GM12875 (cell line): Measurements from ENCODE around the gene MGAT4B.

Source experiments
- H3K4me3 ChIP-seq: one replicate; pipeline ENCODE4 v1.5.1; 2011; ENCODE audit warnings: low read depth, low read length, control low read depth
- CTCF ChIP-seq: IDR thresholded peaks from 2 replicates; pipeline ENCODE4 v1.5.1; 2011; ENCODE audit warnings: low read depth, mild to moderate bottlenecking, control low read depth, inconsistent platforms, low read length, moderate library complexity, borderline replicate concordance; ENCODE audit not compliant: insufficient read depth

Gene MGAT4B

GRCh38 chr5:179778591-179778990 is 28.1 kb downstream of the MGAT4B start:
- TF ChIP-seq CTCF = no peak
- H3K4me3 ChIP-seq = no peak overlapping the region

- no peak overlapping the region for H3K4me3 ChIP-seq
- no peak for TF ChIP-seq CTCF
These were observed 28.8 kb downstream of the MGAT4B start for GRCh38 chr5:179777909-179778308.

- no peak for TF ChIP-seq CTCF
- H3K4me3 ChIP-seq = no peak overlapping the region
These were observed 29.2 kb downstream of the MGAT4B start for GRCh38 chr5:179777456-179777855.

GRCh38 chr5:179776411-179776938 is 30.2 kb downstream of the MGAT4B start:
- H3K4me3 ChIP-seq = no peak overlapping the region
- TF ChIP-seq CTCF = no peak

GRCh38 chr5:179774442-179774841 is 32.2 kb downstream of the MGAT4B start:
- no peak for TF ChIP-seq CTCF
- H3K4me3 ChIP-seq = no peak overlapping the region

GRCh38 chr5:179773686-179774040 is 33.0 kb downstream of the MGAT4B start:
- no peak overlapping the region for H3K4me3 ChIP-seq
- TF ChIP-seq CTCF = no peak

- H3K4me3 ChIP-seq = no peak overlapping the region
- TF ChIP-seq CTCF = no peak
These were observed 34.3 kb downstream of the MGAT4B start for GRCh38 chr5:179772351-179772750.
